ELF-1 (cell line): Measurements from ENCODE around the gene BCAN.
A peak's percentile ranks its signal among the peaks of the same experiment; 100 is the strongest.
"Not testable (repeated sequence)": the region's sequence is repeated elsewhere in the genome, so short reads cannot be mapped to it uniquely, and the experiment has no call there.

Experiments used
- DNase-seq: peaks from one replicate; pipeline ENCODE4 v3.0.0-alpha.2; 2016; ENCODE audit warnings: low read depth, low spot score

The BCAN gene

GRCh38 chr1:156615946-156616345 is 26.0 kb upstream of the BCAN start:
- no peak for DNase-seq

DNA sequence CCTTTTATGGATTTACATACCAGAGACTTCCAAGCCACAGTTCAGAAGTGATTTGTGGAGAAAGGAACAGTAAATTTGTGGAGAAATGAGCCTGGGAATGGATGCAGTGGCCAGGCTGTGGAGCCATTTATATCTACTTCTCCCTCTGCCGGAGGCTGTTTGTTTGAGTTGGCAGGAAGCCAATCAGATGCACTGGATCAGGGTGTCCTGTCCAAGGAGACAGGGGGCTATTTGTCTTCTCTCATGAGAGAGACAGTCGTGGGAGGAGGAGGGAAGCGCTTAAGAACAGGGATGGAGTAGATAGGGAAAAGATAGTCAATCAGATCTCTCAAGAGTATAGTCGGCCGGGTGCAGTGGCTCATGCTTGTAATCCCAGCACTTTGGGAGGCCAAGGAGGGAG is 25.5 kb upstream of the BCAN start:
- no peak for DNase-seq

- peak; percentile 54 for DNase-seq
Observed at GRCh38 chr1:156618853-156619581, 22.9 kb upstream of the BCAN start, which contains the start of gene HAPLN2. HAPLN2 (plus strand) TSS chr1:156619415; CDS start chr1:156623491, 4,076 bp downstream.

DNA sequence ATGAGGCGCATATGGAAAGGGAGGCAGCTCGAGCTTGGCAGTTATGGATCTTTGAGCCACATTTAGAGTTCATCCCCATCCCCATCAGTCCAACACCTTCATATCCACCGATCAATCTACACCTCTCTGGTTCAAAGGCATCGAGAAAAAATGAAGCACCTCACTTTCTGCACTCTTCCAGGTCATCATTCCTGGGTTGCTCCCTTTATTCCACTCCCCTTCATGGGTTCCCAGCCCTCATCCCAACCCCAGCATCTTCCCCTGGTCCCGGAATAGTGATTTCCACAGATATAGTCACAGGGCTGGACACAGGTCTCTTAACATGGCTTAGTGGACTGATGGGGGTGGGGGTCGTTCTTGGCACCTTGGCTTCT is 22.3 kb upstream of the BCAN start:
- no peak for DNase-seq

DNA sequence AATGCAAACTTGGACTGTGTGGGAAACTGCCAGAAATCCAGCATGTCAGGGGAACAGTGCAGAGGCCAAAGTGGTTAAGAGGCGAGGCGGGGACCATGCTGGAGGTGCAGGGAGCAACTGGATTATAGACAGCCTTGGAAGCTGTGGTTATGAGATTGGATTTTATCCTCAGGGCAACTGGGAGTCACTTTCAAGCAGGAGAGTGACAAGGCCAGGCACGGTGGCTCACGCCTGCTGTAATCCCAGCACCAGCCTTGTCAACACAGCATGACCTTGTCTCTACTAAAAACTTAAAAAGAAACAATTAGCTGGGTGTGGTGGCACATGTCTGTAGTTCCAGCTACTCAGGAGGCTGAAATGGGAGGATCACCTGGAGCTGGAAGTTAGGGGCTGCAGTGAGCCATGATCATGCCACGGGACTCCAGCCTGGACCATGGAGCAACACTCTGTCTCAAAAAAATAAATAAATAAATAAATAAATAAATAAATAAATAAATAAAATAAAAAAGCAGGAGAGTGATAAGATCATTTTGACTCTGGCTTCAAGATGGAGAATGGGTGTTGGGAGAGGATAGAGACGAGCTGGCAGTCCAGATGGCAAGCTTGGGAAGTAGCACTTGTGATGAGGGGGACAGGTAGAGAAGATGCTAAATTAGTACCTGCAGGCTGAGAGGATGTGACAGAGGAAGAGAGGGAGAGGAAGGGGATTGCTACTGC is 19.2 kb upstream of the BCAN start:
- DNase-seq: no peak

GRCh38 chr1:156623946-156624813 is 17.7 kb upstream of the BCAN start:
- peak; percentile 89 for DNase-seq

GRCh38 chr1:156624814-156625435 is 17.0 kb upstream of the BCAN start:
- peak; percentile 23 for DNase-seq

DNA sequence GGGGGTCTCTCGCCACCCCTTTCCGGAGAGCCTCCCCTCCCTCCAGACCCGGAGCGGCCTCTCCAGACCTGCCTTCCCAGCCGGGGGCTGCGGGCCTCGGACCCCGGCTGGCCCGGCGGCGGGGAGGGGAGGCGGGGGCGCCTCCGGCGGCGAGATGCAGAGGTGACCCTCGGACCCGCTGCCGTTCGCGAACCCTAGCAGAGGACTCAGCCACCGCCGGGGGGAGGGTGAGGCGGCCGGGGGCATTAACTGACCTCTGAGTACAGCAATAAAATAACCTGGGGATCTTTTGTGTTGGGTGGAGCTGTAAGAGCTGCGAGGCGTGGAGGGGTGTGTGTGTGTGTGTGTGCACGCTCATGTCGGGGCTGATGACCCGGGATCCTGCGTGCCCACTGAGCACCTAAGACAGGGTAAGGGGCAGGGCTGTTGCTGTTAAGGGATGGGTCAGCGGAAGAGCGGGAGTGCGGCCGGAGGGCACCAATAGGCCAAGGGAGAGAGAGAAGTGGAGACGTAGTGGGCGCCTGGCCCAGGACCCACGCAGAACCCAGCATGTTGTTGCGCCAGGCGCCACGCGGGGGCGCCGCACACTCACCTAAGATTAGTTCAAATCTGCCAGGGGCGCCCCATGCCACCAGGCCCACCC is 16.4 kb upstream of the BCAN start:
- DNase-seq: peak; percentile 67

DNA sequence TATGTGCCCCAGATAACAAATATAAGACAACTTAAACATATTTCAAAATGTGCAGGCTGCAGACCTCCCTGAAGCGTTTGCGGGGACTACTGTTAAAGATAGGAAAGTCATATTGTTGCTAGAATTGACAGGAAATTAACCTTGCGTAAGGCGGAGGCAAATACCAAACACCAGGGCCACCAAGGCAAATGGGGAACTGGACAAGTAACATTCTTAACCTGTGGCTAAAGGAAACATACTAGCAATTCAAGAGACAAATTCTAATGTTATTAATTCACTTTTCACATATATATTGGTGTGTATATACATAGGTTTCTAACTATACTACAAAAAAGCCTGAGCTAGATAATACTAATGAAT is 15.9 kb upstream of the BCAN start:
- DNase-seq: no peak

DNA sequence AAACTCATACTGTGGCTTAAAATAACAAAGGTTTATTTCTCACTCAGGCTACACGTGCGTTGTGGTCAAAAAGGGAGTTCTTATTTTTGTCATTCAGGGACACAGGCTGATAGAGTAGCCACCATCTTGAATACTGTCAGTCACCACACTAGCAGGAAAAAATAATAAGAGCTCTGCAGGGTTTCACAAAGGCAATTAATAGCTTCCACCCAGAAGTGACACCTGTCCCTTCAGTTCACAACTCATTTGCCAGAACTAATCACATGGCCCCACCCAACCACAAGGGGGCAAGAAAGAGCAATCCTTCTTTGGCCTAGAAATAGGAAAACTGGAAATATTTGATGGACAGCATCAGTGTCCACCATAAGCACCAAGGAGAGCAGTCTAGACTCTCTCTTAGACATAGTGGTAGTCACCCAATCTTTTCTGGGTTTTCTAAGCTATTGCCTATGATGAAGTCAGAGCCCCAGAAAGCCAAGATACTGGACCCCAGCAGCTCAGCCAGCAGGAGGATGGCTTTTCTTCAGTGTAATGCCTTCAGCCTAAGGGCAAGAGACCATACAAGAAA is 14.5 kb upstream of the BCAN start:
- peak; percentile 52 for DNase-seq

GRCh38 chr1:156629823-156630449 is 12.0 kb upstream of the BCAN start:
- DNase-seq: no peak

DNA sequence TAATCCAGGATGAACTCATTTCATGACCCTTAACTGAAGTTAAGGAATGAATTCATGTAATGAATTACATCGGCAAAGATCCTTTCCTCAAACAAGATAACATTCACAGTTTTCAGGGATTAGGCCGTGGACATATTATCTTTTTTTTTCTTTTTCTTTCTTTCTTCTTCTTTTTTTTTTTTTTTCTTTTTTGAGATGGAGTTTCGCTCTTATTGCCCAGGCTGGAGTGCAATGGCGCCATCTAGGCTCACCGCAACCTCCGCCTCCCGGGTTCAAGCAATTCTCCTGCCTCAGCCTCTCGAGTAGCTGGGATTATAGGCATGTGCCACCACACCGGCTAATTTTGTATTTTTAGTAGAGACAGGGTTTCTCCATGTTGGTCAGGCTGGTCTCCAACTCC is 10.8 kb upstream of the BCAN start:
- not testable (repeated sequence) for DNase-seq

DNA sequence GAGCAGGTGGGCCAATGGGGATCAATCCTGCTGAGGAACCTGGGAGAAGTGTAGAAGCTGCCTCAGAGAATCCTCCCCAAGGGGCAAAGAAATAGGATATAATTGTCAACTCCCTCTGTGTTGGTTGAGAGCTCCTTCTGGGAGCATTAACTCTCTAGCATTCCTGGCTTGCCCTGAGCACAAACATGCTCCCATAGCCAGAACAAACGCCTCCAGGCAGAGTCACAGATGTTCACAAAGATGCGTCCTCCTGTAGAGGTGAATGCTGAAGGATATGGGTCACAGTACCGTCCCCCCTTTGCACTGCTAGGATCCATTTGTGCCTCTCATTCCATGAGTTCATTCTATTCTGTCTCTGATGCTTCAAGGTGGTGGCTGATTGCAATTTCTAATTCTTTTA is 9.6 kb upstream of the BCAN start:
- no peak for DNase-seq

- DNase-seq: no peak
Observed at GRCh38 chr1:156638189-156638985, 3.5 kb upstream of the BCAN start.

GRCh38 chr1:156639601-156640101 is 2.3 kb upstream of the BCAN start:
- DNase-seq: peak; percentile 79

GRCh38 chr1:156640842-156641706 is 843 bp upstream of the BCAN start:
- DNase-seq: no peak

DNA sequence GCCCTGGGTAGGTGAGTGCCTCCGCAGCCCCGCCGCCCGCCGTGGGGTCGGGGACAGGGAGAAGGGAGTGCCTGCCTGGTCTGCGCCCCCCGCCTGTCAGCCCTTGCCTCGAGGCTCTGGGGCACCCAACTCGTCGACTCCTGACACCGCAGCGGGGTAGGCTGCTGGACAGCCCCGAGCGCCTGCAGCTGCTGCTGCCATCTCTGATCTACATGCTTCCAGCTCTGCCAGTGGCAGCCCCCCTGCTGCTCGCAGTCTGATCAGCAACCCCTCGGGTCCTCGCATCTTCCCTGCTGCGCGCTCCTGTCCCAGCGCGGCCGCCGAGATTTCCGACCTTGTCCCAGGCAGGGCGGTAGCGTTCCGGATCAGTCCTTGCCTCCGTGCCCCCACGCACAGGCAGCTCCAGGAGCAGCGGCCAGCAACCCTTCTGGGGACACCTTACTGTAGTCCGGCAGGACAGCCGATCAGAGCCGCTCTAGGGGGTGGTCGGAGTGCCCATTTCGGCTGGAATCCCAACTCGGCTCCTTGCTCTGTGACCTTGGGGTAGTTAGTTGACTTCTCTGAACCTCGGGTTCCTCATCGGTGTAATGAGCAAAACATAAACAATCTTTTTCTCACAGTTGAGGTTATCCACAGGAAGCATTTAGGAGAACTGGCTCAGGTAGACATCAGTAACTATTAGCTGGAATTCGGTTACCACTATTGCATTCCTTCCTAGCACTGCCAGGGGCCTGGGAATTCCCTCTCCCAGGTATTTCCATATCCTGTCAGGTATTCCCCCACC is 540 bp downstream of the BCAN start:
- peak; percentile 47 for DNase-seq
